ENCODE results near the gene WDTC1.

DNA sequence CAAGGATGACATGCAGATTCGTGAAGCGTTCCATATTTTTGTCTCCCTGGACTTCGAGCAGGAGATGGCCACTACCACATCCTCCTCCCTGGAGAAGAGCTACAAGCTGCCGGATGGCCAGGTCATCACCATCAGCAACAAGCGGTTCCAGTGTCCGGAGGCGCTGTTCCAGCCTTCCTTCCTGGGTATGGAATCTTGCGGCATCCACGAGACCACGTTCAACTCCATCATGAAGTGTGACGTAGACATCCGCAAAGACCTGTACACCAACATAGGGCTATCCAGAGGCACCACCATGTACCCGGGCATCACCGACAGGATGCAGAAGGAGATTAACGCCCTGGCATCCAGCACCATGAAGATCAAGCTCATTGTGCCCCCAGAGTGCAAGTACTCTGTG is 90.9 kb downstream of the WDTC1 start:
- no peak for TF ChIP-seq CTCF (IDR thresholded peaks at IDR 0.05)
- no peak for TF ChIP-seq EZH2 (IDR thresholded peaks at IDR 0.05; ENCODE audit: borderline replicate concordance, insufficient read depth, low read depth, low read length, poor library complexity, severe bottlenecking)

Data from B cell (primary cell).